A549 (cell line): ENCODE measurements around the gene ATXN7L1. TPM values are rescaled to one million over a fixed set of nuclear protein-coding genes. Genes with fewer than 3 reads are reported as not detected.

Source experiments
- ATAC-seq, 2 experiments: fragments of 200-7000 bp in 1 of 2; fragments of >200 bp in 1 of 2; cut with Nextera tagmentation in 1 of 2; cut with Tn5 transposase in 1 of 2; 3 replicates each; pipeline versions ENCODE4 v1.8.0 to v1.9.1; 2018 to 2020; ENCODE audit warnings: mild to moderate bottlenecking in 1 of 2, moderate library complexity in 1 of 2
- CTCF ChIA-PET: fragments of 300-600 bp; sonication (Branson Sonifier 250); formaldehyde crosslinking; extraction: SDS; loops from one replicate; lab custom pipeline; 2021; ENCODE audit warnings: antibody characterized with exemption, inconsistent platforms; lab: Yijun Ruan, JAX
- POLR2A ChIA-PET: fragments of 350-600 bp; formaldehyde crosslinking; extraction: SDS; loops from one replicate; lab custom pipeline; 2021; ENCODE audit warnings: antibody characterized with exemption, inconsistent platforms; lab: Yijun Ruan, JAX
- DNase-seq, 2 experiments: peaks; one replicate each; pipeline versions ENCODE4 v3.0.0 to v3.0.0-alpha.2; 2011 to 2016; ENCODE audit warnings: low read depth in 1 of 2, low spot score in 1 of 2
- FAIRE-seq: peaks from 2 replicates; lab custom pipeline; 2011; peaks lifted over from hg19 to GRCh38; lab: Jason Lieb, UNC
- H3K27ac ChIP-seq, 2 experiments: fragments of >200 bp; sonication (Bioruptor Twin); formaldehyde crosslinking; 3 replicates each; pipeline ENCODE4 v1.5.1; 2016 to 2017
- H3K4me1 ChIP-seq: fragments of >200 bp; sonication (Bioruptor Twin); formaldehyde crosslinking; 3 replicates; pipeline ENCODE4 v1.6.1; 2016
- H3K4me2 ChIP-seq: fragments of >200 bp; sonication (Bioruptor Twin); formaldehyde crosslinking; 3 replicates; pipeline ENCODE4 v1.6.1; 2016
- H3K4me3 ChIP-seq: fragments of >200 bp; sonication (Bioruptor Twin); formaldehyde crosslinking; 3 replicates; pipeline ENCODE4 v1.5.1; 2016
- H3K9me3 ChIP-seq: fragments of >200 bp; sonication (Bioruptor Twin); formaldehyde crosslinking; 3 replicates; pipeline ENCODE4 v1.6.1; 2016
- BHLHE40 ChIP-seq: IDR thresholded peaks from 2 replicates; pipeline ENCODE4 v1.6.1; 2012; ENCODE audit warnings: low read depth, low read length, inconsistent platforms
- CHD4 ChIP-seq: fragments of 200-600 bp; sonication (generic); IDR thresholded peaks from 2 replicates; pipeline ENCODE4 v1.6.1; 2016; ENCODE audit warnings: antibody characterized with exemption, mild to moderate bottlenecking, borderline replicate concordance
- EHF ChIP-seq: fragments of 250-450 bp; sonication (Bioruptor Pico); IDR thresholded peaks from 2 replicates; pipeline ENCODE4 v1.5.0; 2020; ENCODE audit warnings: mild to moderate bottlenecking
- FOXS1 ChIP-seq: fragments of 250-450 bp; sonication (Bioruptor Pico); IDR thresholded peaks from 2 replicates; pipeline ENCODE4 v1.5.0; 2020; ENCODE audit warnings: mild to moderate bottlenecking, moderate library complexity
- GATA3 ChIP-seq: IDR thresholded peaks from 2 replicates; pipeline ENCODE4 v1.6.1; 2012; ENCODE audit warnings: borderline replicate concordance
- HOXA7 ChIP-seq: fragments of 250-450 bp; sonication (Bioruptor Pico); IDR thresholded peaks from 2 replicates; pipeline ENCODE4 v1.5.0; 2020; ENCODE audit warnings: mild to moderate bottlenecking, moderate library complexity
- JUNB ChIP-seq: fragments of >200 bp; sonication (Bioruptor Twin); formaldehyde crosslinking; IDR thresholded peaks from 2 replicates; pipeline ENCODE4 v1.6.1; 2016
- KDM1A ChIP-seq: fragments of 200-600 bp; sonication (generic); IDR thresholded peaks from 2 replicates; pipeline ENCODE4 v1.6.1; 2016; ENCODE audit warnings: low read depth, mild to moderate bottlenecking
- MAZ ChIP-seq: fragments of 150-350 bp; IDR thresholded peaks from 2 replicates; pipeline ENCODE4 v1.6.1; 2014; ENCODE audit warnings: antibody characterized with exemption, low read depth, low read length, borderline replicate concordance
- POLR2A ChIP-seq: IDR thresholded peaks from 2 replicates; pipeline ENCODE4 v1.6.1; 2012; ENCODE audit warnings: mild to moderate bottlenecking, low read length
- RAD21 ChIP-seq, 2 experiments: fragments of >200 bp in 1 of 2; sonication (Bioruptor Twin) in 1 of 2; formaldehyde crosslinking in 1 of 2; IDR thresholded peaks in 1 of 2; conservative IDR thresholded peaks in 1 of 2; 2 replicates in 1 of 2; 3 replicates in 1 of 2; pipeline ENCODE4 v1.6.1; 2012 to 2018; ENCODE audit warnings: inconsistent platforms in 1 of 2
- RARB ChIP-seq: fragments of 250-450 bp; sonication (Bioruptor Pico); IDR thresholded peaks from 2 replicates; pipeline ENCODE4 v1.8.0; 2021; ENCODE audit warnings: mild to moderate bottlenecking, moderate library complexity
- RNF2 ChIP-seq: fragments of 200-600 bp; sonication (generic); IDR thresholded peaks from 2 replicates; pipeline ENCODE4 v1.6.1; 2016; ENCODE audit warnings: low read depth, mild to moderate bottlenecking, antibody characterized with exemption, moderate library complexity, borderline replicate concordance
- SREBF2 ChIP-seq: fragments of 450-650 bp; IDR thresholded peaks from 2 replicates; pipeline ENCODE4 v1.6.1; 2014; ENCODE audit warnings: mild to moderate bottlenecking, moderate library complexity
- ZFP36 ChIP-seq: fragments of 450-650 bp; IDR thresholded peaks from 2 replicates; pipeline ENCODE4 v1.6.1; 2014; ENCODE audit warnings: borderline replicate concordance; ENCODE audit not compliant: partially characterized antibody
- ZSCAN20 ChIP-seq: fragments of 250-450 bp; sonication (Bioruptor Pico); IDR thresholded peaks from 2 replicates; pipeline ENCODE4 v1.8.0; 2022; ENCODE audit warnings: mild to moderate bottlenecking, moderate library complexity
- WGBS: methylation state at CpG from one replicate; pipeline ENCODE4 v1.1.6; 2017; ENCODE audit errors: missing lambda C conversion rate; 5-methylcytosine and 5-hydroxymethylcytosine counted together
- polyA plus RNA-seq, 4 experiments: library from polyadenylated mRNA; depleted of rRNA in 3 of 4; stranded (reverse); fragments of >200 nt; fragmentation: RNase III in 1 of 4; extraction: RNeasy Plus Mini Kit Qiagen cat#74134 plus additional on column Dnase treatment in 1 of 4; gene quantifications; 2 replicates in 3 of 4; 3 replicates in 1 of 4; pipeline ENCODE4 v1.2.3, GENCODE V29; 2011 to 2017
- TF ChIP-seq, protein P1 (sequence below): fragments of >200 bp; sonication (Bioruptor Twin); formaldehyde crosslinking; IDR thresholded peaks from 2 replicates; pipeline ENCODE4 v1.6.1; 2016
- TF ChIP-seq, protein P2 (sequence below): IDR thresholded peaks from 2 replicates; pipeline ENCODE4 v1.6.1; 2012
- TF ChIP-seq, protein P3 (sequence below): IDR thresholded peaks from 2 replicates; pipeline ENCODE4 v1.6.1; 2012; ENCODE audit warnings: low read depth, borderline replicate concordance
- TF ChIP-seq, protein P4 (sequence below): fragments of >200 bp; sonication (Bioruptor Twin); formaldehyde crosslinking; IDR thresholded peaks from 3 replicates; pipeline ENCODE4 v1.6.1; 2016
- TF ChIP-seq, protein P5 (sequence below): fragments of 450-650 bp; IDR thresholded peaks from 2 replicates; pipeline ENCODE4 v1.6.1; 2014; ENCODE audit warnings: antibody characterized with exemption

The ATXN7L1 gene
- polyA plus RNA-seq, 2 of the 4 experiments (the other 2 are of a cell fraction), result 4.5 to 5.7 TPM

DNA sequence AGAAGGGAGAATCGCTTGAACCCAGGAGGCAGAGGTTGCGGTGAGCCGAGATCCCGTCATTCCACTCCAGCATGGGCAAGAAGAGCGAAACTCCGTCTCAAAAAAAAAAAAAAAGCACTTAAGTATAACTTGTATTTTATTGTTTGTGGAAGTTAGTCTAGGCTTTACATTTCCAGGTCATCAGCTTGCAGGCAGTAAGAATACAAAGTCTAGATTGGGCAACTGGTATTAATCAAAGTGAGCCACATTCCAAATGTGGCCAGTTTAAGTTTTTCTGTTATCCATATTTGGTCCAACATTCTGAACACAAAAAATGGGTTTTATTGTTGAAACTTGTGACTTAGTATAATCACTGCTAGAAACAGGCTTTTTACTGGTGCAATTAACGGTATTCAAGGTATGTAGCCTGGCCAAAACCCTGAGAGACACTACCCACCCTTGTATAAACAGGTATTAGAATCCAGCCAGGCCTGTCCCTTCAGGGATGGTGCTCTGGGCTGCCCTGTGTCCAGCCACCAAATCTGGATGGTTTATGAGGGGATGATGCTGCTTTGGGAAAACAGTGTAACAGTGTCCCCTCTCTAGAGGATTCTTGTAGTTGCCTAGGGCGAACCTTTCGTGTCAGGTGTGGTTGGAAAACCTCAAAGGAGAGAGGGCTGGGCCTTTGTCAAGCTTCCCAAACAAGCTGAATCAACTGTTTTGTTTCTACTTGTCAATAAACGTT is 173.0 kb downstream of the ATXN7L1 start:
- H3K9me3 ChIP-seq, result no peaks in the 10 kb centered on the region
- TF ChIP-seq, protein P1, sequence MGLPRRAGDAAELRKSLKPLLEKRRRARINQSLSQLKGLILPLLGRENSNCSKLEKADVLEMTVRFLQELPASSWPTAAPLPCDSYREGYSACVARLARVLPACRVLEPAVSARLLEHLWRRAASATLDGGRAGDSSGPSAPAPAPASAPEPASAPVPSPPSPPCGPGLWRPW, result no peak
- TF ChIP-seq, protein P2, sequence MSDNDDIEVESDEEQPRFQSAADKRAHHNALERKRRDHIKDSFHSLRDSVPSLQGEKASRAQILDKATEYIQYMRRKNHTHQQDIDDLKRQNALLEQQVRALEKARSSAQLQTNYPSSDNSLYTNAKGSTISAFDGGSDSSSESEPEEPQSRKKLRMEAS, result no peak
- TF ChIP-seq CHD4, result no peak
- TF ChIP-seq BHLHE40, result no peak
- no peak for TF ChIP-seq GATA3
- TF ChIP-seq EHF, result no peak
- no peak for TF ChIP-seq POLR2A
- FAIRE-seq (no peak), ATAC-seq (no peak), DNase-seq (no peak)
- POLR2A ChIA-PET, result interaction anchor here (0.7 kb wide), 1 partner anchor 19 kb away, joined by 3 read pairs; no protein-coding TSS in a partner anchor
- H3K4me3 ChIP-seq, result no peak overlapping the region
- H3K4me2 ChIP-seq, result no peak overlapping the region
- 88% methylated on average over 10 of the region's 10 CpGs for WGBS
- no peak overlapping the region for H3K27ac ChIP-seq
- H3K4me1 ChIP-seq, result no peaks in the 10 kb centered on the region
- CTCF ChIA-PET, result no interaction called here

- H3K27ac ChIP-seq, result no peak overlapping the region
- ChIA-PET CTCF (interaction anchor here (1.2 to 1.8 kb wide), 2 partner anchors 43 to 61 kb away, joined by 4 to 6 read pairs; no protein-coding TSS in a partner anchor), POLR2A (no interaction called here)
- no peak for FAIRE-seq
- WGBS, result 88% methylated on average over 8 of the region's 8 CpGs
- TF ChIP-seq, protein P1, result no peak
- TF ChIP-seq HOXA7 (CRISPR knock-in tag) (no peak), RNF2 (no peak), CHD4 (no peak), FOXS1 (no peak), ZFP36 (no peak), RARB (CRISPR knock-in tag) (no peak), SREBF2 (no peak), MAZ (no peak), JUNB (no peak), RAD21 (conservative IDR thresholded peaks at IDR 0.05 in 1 of 2, IDR thresholded peaks at IDR 0.05 in 1 of 2) (no peak), KDM1A (no peak), GATA3 (no peak), ZSCAN20 (CRISPR knock-in tag) (no peak), POLR2A (no peak)
- TF ChIP-seq, protein P3, sequence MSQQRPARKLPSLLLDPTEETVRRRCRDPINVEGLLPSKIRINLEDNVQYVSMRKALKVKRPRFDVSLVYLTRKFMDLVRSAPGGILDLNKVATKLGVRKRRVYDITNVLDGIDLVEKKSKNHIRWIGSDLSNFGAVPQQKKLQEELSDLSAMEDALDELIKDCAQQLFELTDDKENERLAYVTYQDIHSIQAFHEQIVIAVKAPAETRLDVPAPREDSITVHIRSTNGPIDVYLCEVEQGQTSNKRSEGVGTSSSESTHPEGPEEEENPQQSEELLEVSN, result no peak
- TF ChIP-seq, protein P4, sequence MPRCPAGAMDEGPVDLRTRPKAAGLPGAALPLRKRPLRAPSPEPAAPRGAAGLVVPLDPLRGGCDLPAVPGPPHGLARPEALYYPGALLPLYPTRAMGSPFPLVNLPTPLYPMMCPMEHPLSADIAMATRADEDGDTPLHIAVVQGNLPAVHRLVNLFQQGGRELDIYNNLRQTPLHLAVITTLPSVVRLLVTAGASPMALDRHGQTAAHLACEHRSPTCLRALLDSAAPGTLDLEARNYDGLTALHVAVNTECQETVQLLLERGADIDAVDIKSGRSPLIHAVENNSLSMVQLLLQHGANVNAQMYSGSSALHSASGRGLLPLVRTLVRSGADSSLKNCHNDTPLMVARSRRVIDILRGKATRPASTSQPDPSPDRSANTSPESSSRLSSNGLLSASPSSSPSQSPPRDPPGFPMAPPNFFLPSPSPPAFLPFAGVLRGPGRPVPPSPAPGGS, result no peak
- TF ChIP-seq, protein P5, sequence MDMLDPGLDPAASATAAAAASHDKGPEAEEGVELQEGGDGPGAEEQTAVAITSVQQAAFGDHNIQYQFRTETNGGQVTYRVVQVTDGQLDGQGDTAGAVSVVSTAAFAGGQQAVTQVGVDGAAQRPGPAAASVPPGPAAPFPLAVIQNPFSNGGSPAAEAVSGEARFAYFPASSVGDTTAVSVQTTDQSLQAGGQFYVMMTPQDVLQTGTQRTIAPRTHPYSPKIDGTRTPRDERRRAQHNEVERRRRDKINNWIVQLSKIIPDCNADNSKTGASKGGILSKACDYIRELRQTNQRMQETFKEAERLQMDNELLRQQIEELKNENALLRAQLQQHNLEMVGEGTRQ, result no peak
- no peak for ATAC-seq
- no peak overlapping the region for H3K4me3 ChIP-seq
- H3K9me3 ChIP-seq, result no peaks in the 10 kb centered on the region
- no peak overlapping the region for H3K4me2 ChIP-seq
- no peak for DNase-seq
- no peaks in the 10 kb centered on the region for H3K4me1 ChIP-seq
Measured at GRCh38 chr7:105699568-105700236, 176.7 kb downstream of the ATXN7L1 start.
